VCaP (cell line): ENCODE data around the gene MVD.

Experiments used
- H3K27ac ChIP-seq: fragments of 450-650 bp; 2 replicates; pipeline ENCODE4 v1.5.1; 2017
- CTCF ChIP-seq: fragments of 450-650 bp; conservative IDR thresholded peaks from 2 replicates; pipeline ENCODE4 v1.5.1; 2017; ENCODE audit warnings: mild to moderate bottlenecking, moderate library complexity

Gene MVD

GRCh38 chr16:88695218-88695617 lies 32.3 kb upstream of the MVD start:
- no peak for TF ChIP-seq CTCF
- no peak overlapping the region for H3K27ac ChIP-seq

GRCh38 chr16:88694221-88695087 lies 31.6 kb upstream of the MVD start:
- no peak for TF ChIP-seq CTCF
- no peak overlapping the region for H3K27ac ChIP-seq

- no peak for TF ChIP-seq CTCF
- no peak overlapping the region for H3K27ac ChIP-seq
Observed at GRCh38 chr16:88693420-88694177, 30.7 kb upstream of the MVD start.

GRCh38 chr16:88692861-88693260 lies 30.0 kb upstream of the MVD start:
- TF ChIP-seq CTCF, result no peak
- no peak overlapping the region for H3K27ac ChIP-seq

GRCh38 chr16:88691924-88692560 lies 29.2 kb upstream of the MVD start:
- no peak for TF ChIP-seq CTCF
- no peak overlapping the region for H3K27ac ChIP-seq

GRCh38 chr16:88691129-88691813 lies 28.4 kb upstream of the MVD start:
- TF ChIP-seq CTCF, result no peak
- H3K27ac ChIP-seq, result no peak overlapping the region
